HepG2 (cell line): Measurements from ENCODE around the gene SPAG6. TPM values are rescaled to one million over a fixed set of nuclear protein-coding genes. Genes with fewer than 3 reads are reported as not detected.

ENCODE experiments used
- ATAC-seq: fragments of 200-7000 bp; cut with Tn5 transposase; 3 replicates; pipeline ENCODE4 v1.9.1; 2020; ENCODE audit warnings: mild to moderate bottlenecking, moderate library complexity
- BruUV-seq: library from RNA; stranded (reverse); fragments of 400-500 nt; replicated peaks from 2 replicates; lab custom pipeline; 2021; lab: Mats Ljungman, UMichigan
- CTCF ChIA-PET: fragments of 300-600 bp; formaldehyde crosslinking; extraction: SDS; loops from one replicate; lab custom pipeline; 2021; ENCODE audit warnings: low total read pairs, inconsistent platforms, low intra/inter-chr PET ratio; lab: Yijun Ruan, JAX
- POLR2A ChIA-PET: fragments of 350-600 bp; sonication (Branson Sonifier 250); formaldehyde crosslinking; loops from one replicate; lab custom pipeline; 2020; ENCODE audit warnings: antibody characterized with exemption, inconsistent platforms; lab: Yijun Ruan, JAX
- DNase-seq: peaks from one replicate; pipeline ENCODE4 v3.0.0-alpha.2; 2015; ENCODE audit warnings: low spot score
- FAIRE-seq: peaks from 3 replicates; lab custom pipeline; 2011; peaks lifted over from hg19 to GRCh38; lab: Jason Lieb, UNC
- H2AFZ ChIP-seq: one replicate; pipeline ENCODE4 v1.6.1; 2011; ENCODE audit warnings: low read length, inconsistent platforms
- H3K27ac ChIP-seq: fragments of 300-600 bp; 3 replicates; pipeline ENCODE4 v1.8.0; 2011; ENCODE audit warnings: mixed run types, mild to moderate bottlenecking, mixed read lengths, low read length, inconsistent platforms; ENCODE audit not compliant: insufficient read depth; ENCODE audit errors: extremely low read length
- H3K27me3 ChIP-seq, 2 experiments: fragments of 200-600 bp in 1 of 2; 2 replicates in 1 of 2; 3 replicates in 1 of 2; pipeline versions ENCODE4 v1.6.0 to v1.8.0; 2011; ENCODE audit warnings: low read length in 2 of 2, mild to moderate bottlenecking in 2 of 2, moderate library complexity in 2 of 2, inconsistent platforms in 1 of 2; ENCODE audit not compliant: insufficient read depth in 2 of 2, control insufficient read depth in 1 of 2
- H3K36me3 ChIP-seq, 2 experiments: fragments of 200-600 bp in 1 of 2; replicated peaks in 1 of 2; 2 replicates in 1 of 2; 3 replicates in 1 of 2; pipeline versions ENCODE4 v1.5.1 to v1.8.0; 2011; ENCODE audit warnings: low read length in 2 of 2, inconsistent platforms in 1 of 2; ENCODE audit not compliant: insufficient read depth in 2 of 2, control insufficient read depth in 1 of 2
- H3K4me1 ChIP-seq: 2 replicates; pipeline ENCODE4 v1.5.1; 2012; ENCODE audit warnings: low read length, inconsistent platforms; ENCODE audit not compliant: insufficient read depth
- H3K4me2 ChIP-seq: 2 replicates; pipeline ENCODE4 v1.6.0; 2011; ENCODE audit warnings: low read depth, low read length, inconsistent platforms
- H3K4me3 ChIP-seq, 3 experiments: fragments of 200-600 bp in 1 of 3; sonication (generic), shearing (Covaris generic) in 1 of 3; replicated peaks in 1 of 3; 2 replicates each; pipeline ENCODE4 v1.5.1; 2011 to 2016; ENCODE audit warnings: low read length in 3 of 3, inconsistent platforms in 2 of 3, low read depth in 2 of 3, mild to moderate bottlenecking in 2 of 3, control low read depth in 1 of 3, mixed read lengths in 1 of 3; ENCODE audit not compliant: insufficient read depth in 1 of 3
- H3K79me2 ChIP-seq: one replicate; pipeline ENCODE4 v1.6.1; 2011; ENCODE audit warnings: low read length, inconsistent platforms; ENCODE audit not compliant: insufficient read depth
- H3K9ac ChIP-seq: 2 replicates; pipeline ENCODE4 v1.6.0; 2011; ENCODE audit warnings: mild to moderate bottlenecking, low read depth, low read length, inconsistent platforms; ENCODE audit not compliant: insufficient read depth
- H3K9me3 ChIP-seq: 2 replicates; pipeline ENCODE4 v1.5.1; 2012; ENCODE audit warnings: mild to moderate bottlenecking, low read length
- H4K20me1 ChIP-seq: 2 replicates; pipeline ENCODE4 v1.6.0; 2011; ENCODE audit warnings: inconsistent platforms, mild to moderate bottlenecking, low read length, moderate library complexity; ENCODE audit not compliant: insufficient read depth
- DMTF1 ChIP-seq: sonication (generic); formaldehyde crosslinking; IDR thresholded peaks from 2 replicates; pipeline ENCODE4 v1.4.0; 2020; ENCODE audit warnings: mild to moderate bottlenecking, missing genetic modification reagents
- ELK4 ChIP-seq: sonication (generic); formaldehyde crosslinking; IDR thresholded peaks from 2 replicates; pipeline ENCODE4 v1.9.0; 2021; ENCODE audit warnings: missing genetic modification reagents, borderline replicate concordance
- GLI4 ChIP-seq: sonication (generic); formaldehyde crosslinking; IDR thresholded peaks from 2 replicates; pipeline ENCODE4 v1.5.1; 2020; ENCODE audit warnings: missing genetic modification reagents, mild to moderate bottlenecking, moderate library complexity, borderline replicate concordance
- GMEB1 ChIP-seq: sonication (generic); formaldehyde crosslinking; IDR thresholded peaks from 2 replicates; pipeline ENCODE4 v1.5.1; 2020; ENCODE audit warnings: missing genetic modification reagents, mild to moderate bottlenecking, borderline replicate concordance
- HCFC1 ChIP-seq: fragments of 150-350 bp; IDR thresholded peaks from 2 replicates; pipeline ENCODE4 v1.6.1; 2014; ENCODE audit warnings: low read depth, low read length
- HDAC1 ChIP-seq: sonication (generic); formaldehyde crosslinking; IDR thresholded peaks from 2 replicates; pipeline ENCODE4 v1.5.1; 2020; ENCODE audit warnings: mild to moderate bottlenecking, missing genetic modification reagents
- HNRNPK ChIP-seq: fragments of 200-400 bp; formaldehyde crosslinking; IDR thresholded peaks from 2 replicates; pipeline ENCODE4 v1.6.1; 2018; ENCODE audit warnings: low read length, low read depth, moderate library complexity, mild to moderate bottlenecking; ENCODE audit not compliant: poor library complexity, severe bottlenecking
- HOXA3 ChIP-seq: sonication (generic); formaldehyde crosslinking; IDR thresholded peaks from 2 replicates; pipeline ENCODE4 v1.5.0; 2020; ENCODE audit warnings: missing genetic modification reagents
- MTERF4 ChIP-seq: sonication (generic); formaldehyde crosslinking; IDR thresholded peaks from 2 replicates; pipeline ENCODE4 v1.8.0; 2023; ENCODE audit warnings: mild to moderate bottlenecking, missing genetic modification reagents
- SALL1 ChIP-seq: sonication (generic); formaldehyde crosslinking; IDR thresholded peaks from 2 replicates; pipeline ENCODE4 v1.8.0; 2022; ENCODE audit warnings: mild to moderate bottlenecking, missing genetic modification reagents
- STAT5B ChIP-seq: sonication (generic); formaldehyde crosslinking; IDR thresholded peaks from 2 replicates; pipeline ENCODE4 v1.4.0; 2020; ENCODE audit warnings: missing genetic modification reagents
- U2AF1 ChIP-seq: fragments of 200-400 bp; formaldehyde crosslinking; optimal IDR thresholded peaks from 2 replicates; pipeline ENCODE3; 2017; ENCODE audit warnings: mild to moderate bottlenecking, low read depth, low read length
- ZNF496 ChIP-seq: sonication (generic); formaldehyde crosslinking; IDR thresholded peaks from 2 replicates; pipeline ENCODE4 v1.8.1; 2023; ENCODE audit warnings: mild to moderate bottlenecking, moderate library complexity, missing genetic modification reagents; ENCODE audit not compliant: insufficient replicate concordance
- WGBS: methylation state at CpG from one replicate; pipeline ENCODE4 v1.1.6; 2017; ENCODE audit warnings: low lambda C conversion rate; 5-methylcytosine and 5-hydroxymethylcytosine counted together
- in situ Hi-C: cut with HindIII; loops from 2 replicates; pipeline ENCODE4 v1.10.0; 2017; ENCODE audit warnings: low pct_unique_long_range_greater_than_20kb; ENCODE audit not compliant: extremely low pct_ligation_motif_present
- intact Hi-C: fragments of 100-400 bp; cut with micrococcal nuclease; formaldehyde crosslinking; loops from one replicate; pipeline ENCODE4 v1.10.0; 2022; ENCODE audit not compliant: unreplicated experiment
- polyA plus RNA-seq, 8 experiments: library from polyadenylated mRNA; depleted of rRNA in 3 of 8; stranded (reverse) in 7 of 8; unstranded in 1 of 8; fragments of >200 nt; fragmentation: Illumina TruSeq in 4 of 8; extraction: Trizol in 4 of 8; gene quantifications; 2 replicates each; pipeline versions ENCODE4 v1.2.1 to v1.2.3, GENCODE V29; 2011 to 2016; ENCODE audit warnings: low read depth in 4 of 8, missing spikeins in 1 of 8, mixed read lengths in 1 of 8; ENCODE audit not compliant: insufficient read depth in 1 of 8
- total RNA-seq, 5 experiments: library from RNA; depleted of rRNA; stranded (reverse); fragments of >200 nt; fragmentation: Illumina TruSeq; extraction: Trizol; gene quantifications; 2 replicates each; pipeline ENCODE4 v1.2.3, GENCODE V29; 2016; ENCODE audit warnings: low read depth in 1 of 5

The SPAG6 gene
- total and polyA plus RNA-seq, 2 of the 13 experiments (the other 11 are each of a cell fraction or from before 2014, with no cell fraction given): not detected

GRCh38 chr10:22340329-22341189, 4.7 kb upstream of the SPAG6 start (continued):
- no peak for TF ChIP-seq ZNF496 (CRISPR knock-in tag)
- 0 out of 2 replicates have a peak, but pooled peaks have one; percentile 47 for TF ChIP-seq HOXA3 (CRISPR knock-in tag)
- TF ChIP-seq SALL1 (CRISPR knock-in tag): peak; percentile 39; the same call in 1 of the 2 replicates
- no peak for TF ChIP-seq GMEB1 (CRISPR knock-in tag)

- Histone ChIP-seq H3K36me3 (no peaks in the 10 kb centered on the region), H3K9ac (peak overlapping the region; percentile 85), H2AFZ (peak overlapping the region; percentile 11), H3K27me3 (peaks cover 1 to 46% of the 10 kb centered on the region in 2 experiments; a peak in 3 of 5 replicates), H3K79me2 (no peaks in the 10 kb centered on the region), H3K4me1 (peaks cover 12% of the 10 kb centered on the region), H3K4me2 (peak overlapping the region; percentile 90), H3K4me3 (peak overlapping the region; percentile 69 to 83 (median 71)), H4K20me1 (no peaks in the 10 kb centered on the region), H3K9me3 (no peaks in the 10 kb centered on the region), H3K27ac (peak overlapping the region; percentile 75)
- BruUV-seq: no TSS peak
- in situ Hi-C loops (no loop called here), intact Hi-C loops (loop anchor here (1.0 to 5.0 kb wide), 3 partner anchors 17 to 209 kb away; no protein-coding TSS in a partner anchor)
- FAIRE-seq (no peak), ATAC-seq (peak; percentile 81), DNase-seq (no peak)
- POLR2A ChIA-PET: interaction anchor here (1.4 to 1.7 kb wide), 4 partner anchors 24 to 337 kb away, joined by 3 to 23 read pairs (median 4); partner anchors contain the start of gene COMMD3
- WGBS: 1% methylated on average over 33 of the region's 40 CpGs
- CTCF ChIA-PET: no interaction called here
- TF ChIP-seq HCFC1 (no peak), GLI4 (CRISPR knock-in tag) (no peak), HOXA3 (CRISPR knock-in tag) (no peak), HDAC1 (peak; percentile 25), STAT5B (no peak), ELK4 (no peak), U2AF1 (no peak), MTERF4 (no peak), DMTF1 (CRISPR knock-in tag) (no peak), HNRNPK (no peak)
Observed at GRCh38 chr10:22341190-22341925, 3.9 kb upstream of the SPAG6 start.
